Cardiac fibroblast (primary cell): ENCODE measurements around the gene PNKD.

Experiments
- DNase-seq, 2 donors: peaks; one replicate each; pipeline versions ENCODE4 v3.0.0 to v3.0.0-alpha.2; 2010; ENCODE audit warnings: low read depth in 2 of 2
- H3K4me3 ChIP-seq, 2 donors: replicated peaks in 1 of 2; 1 replicate in 1 of 2; 2 replicates in 1 of 2; pipeline ENCODE4 v1.5.1; 2011; ENCODE audit warnings: low read depth in 2 of 2, low read length in 2 of 2, mild to moderate bottlenecking in 2 of 2, moderate library complexity in 1 of 2
- CTCF ChIP-seq: IDR thresholded peaks from one replicate; pipeline ENCODE4 v1.5.1; 2011; ENCODE audit warnings: low read depth, mild to moderate bottlenecking, low read length, inconsistent platforms

PNKD gene

GRCh38 chr2:218347172-218347571 is 76.9 kb downstream of the PNKD start:
- no peak for DNase-seq
- TF ChIP-seq CTCF: no peak

DNA sequence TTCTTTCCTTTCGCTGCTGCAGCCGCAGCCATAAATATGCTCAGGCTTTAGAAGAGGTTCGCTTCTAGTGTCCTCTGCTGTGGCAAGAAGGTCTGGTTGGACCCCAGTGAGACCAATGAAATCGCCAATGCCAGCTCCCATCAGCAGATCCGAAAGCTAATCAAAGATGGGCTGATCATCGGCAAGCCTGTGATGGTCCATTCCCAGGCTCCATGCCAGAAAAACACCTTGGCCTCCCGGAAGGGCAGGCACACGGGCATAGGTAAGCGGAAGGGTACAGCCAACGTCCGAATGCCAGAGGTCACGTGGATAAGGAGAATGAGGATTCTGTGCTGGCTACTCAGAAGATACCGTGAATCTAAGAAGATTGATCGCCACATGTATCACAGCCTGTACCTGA is 83.7 kb downstream of the PNKD start:
- DNase-seq: no peak
- TF ChIP-seq CTCF: no peak
- H3K4me3 ChIP-seq: no peak overlapping the region

More at GRCh38 chr2:218347172-218347571, 76.9 kb downstream of the PNKD start:
- H3K4me3 ChIP-seq: no peak overlapping the region

- H3K4me3 ChIP-seq: no peak overlapping the region
- no peak for TF ChIP-seq CTCF
- DNase-seq: no peak
These were observed 84.6 kb downstream of the PNKD start for GRCh38 chr2:218354850-218355443.

- H3K4me3 ChIP-seq: no peak overlapping the region
- TF ChIP-seq CTCF: no peak
- no peak for DNase-seq
These were observed 87.2 kb downstream of the PNKD start for GRCh38 chr2:218357236-218358177.

DNA sequence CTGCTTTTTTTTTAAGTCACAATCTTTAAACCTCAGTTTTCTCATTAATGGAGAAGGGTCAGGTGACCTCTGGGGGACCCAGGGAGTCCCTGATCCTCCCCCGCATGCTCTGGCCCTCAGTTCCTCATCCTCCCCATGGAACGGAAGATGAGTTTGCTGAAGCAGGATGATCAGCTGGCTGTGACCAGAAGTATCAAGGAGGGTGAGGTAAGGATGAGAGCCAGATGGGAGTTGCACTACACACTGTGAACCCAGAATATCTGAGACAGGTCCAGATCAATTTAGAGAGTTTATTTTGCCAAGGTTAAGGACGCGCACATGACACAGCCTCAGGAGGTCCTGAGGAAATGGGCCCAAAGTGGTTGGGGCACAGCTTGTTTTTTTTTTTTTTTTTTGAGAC is 90.1 kb downstream of the PNKD start:
- TF ChIP-seq CTCF: no peak
- H3K4me3 ChIP-seq: no peak overlapping the region
- no peak for DNase-seq

GRCh38 chr2:218362606-218363005 is 92.3 kb downstream of the PNKD start:
- TF ChIP-seq CTCF: no peak
- H3K4me3 ChIP-seq: no peak overlapping the region
- DNase-seq: no peak
